ENCODE measurements around the gene CHRNA5.
"Not testable (repeated sequence)": the region's sequence is repeated elsewhere in the genome, so short reads cannot be mapped to it uniquely, and the experiment has no call there.

Gene CHRNA5
- 0 to 6.3 (median 1.4) reads per million in 9 experiments for total RNA-seq

DNA sequence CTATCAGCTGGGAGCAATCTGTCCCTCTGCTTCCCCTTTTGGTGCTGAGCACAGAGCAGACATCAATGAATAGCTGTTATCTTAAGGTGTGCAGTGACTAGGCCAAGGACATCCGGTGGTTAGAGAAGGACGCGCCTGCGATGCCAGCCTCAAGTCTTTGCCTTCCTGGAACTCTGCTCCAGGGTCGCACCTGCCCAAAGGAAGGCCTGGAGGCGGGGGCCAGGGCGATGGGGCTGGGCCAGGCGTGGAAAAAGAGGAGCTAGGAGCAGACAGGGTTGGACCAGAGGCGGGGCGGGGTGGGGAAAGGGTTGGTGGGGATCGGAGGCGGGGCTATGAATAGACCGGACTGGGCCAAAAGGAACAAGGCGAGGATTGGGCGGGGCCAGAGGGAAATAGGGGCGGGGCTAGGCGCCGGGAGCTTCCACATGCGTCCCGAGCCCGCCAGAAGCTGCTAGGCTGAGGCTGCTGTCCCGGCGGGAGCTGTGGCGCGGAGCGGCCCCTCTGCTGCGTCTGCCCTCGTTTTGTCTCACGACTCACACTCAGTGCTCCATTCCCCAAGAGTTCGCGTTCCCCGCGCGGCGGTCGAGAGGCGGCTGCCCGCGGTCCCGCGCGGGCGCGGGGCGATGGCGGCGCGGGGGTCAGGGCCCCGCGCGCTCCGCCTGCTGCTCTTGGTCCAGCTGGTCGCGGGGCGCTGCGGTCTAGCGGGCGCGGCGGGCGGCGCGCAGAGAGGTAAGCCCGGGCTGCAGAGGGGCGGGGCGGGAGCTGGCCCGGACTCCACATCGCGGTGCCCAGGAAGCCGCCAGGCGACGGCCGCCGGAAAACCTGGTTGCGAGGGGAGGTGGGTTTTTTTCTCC, at the start of gene CHRNA5:
Gene CHRNA5, plus strand, starts transcription at position 424 of the 854 bp plus-strand sequence. Its CDS starts 200 bp downstream, at position 624.
- ATAC-seq (replicated peaks) (peak; percentile 73), DNase-seq (peak; percentile 10 to 53 (median 36))
- Mint-ChIP-seq H3K4me1 (ENCODE audit: low read depth in 2 of 2) (peaks cover 15 to 20% of the 10 kb centered on the region in 2 donors), H3K9me3 (no peaks in the 10 kb centered on the region), H3K27ac (peak within 1 kb of the TSS; percentile 60 to 88), H3K36me3 (ENCODE audit: insufficient read depth) (no peaks in the 10 kb centered on the region), H3K4me3 (peak within 1 kb of the TSS; percentile 93), H3K27me3 (peaks cover 9 to 15% of the 10 kb centered on the region in 2 donors)

DNA sequence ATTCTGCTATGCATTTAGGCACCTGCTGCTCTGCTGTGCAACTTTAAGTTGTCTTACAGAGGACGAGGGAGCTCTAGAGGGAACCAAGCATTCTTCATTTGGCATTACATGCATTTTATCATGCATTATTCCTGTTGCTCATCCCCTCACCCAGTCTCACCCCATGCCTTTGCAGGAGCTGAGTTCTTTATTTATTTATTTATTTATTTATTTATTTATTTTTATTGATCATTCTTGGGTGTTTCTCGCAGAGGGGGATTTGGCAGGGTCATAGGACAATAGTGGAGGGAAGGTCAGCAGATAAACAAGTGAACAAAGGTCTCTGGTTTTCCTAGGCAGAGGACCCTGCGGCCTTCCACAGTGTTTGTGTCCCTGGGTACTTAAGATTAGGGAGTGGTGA, 45.3 kb upstream of the CHRNA5 start:
- not testable (repeated sequence) for H3K27ac Mint-ChIP-seq; H3K36me3 Mint-ChIP-seq (ENCODE audit: insufficient read depth); H3K4me1 Mint-ChIP-seq (ENCODE audit: low read depth in 2 of 2); H3K27me3 Mint-ChIP-seq; H3K9me3 Mint-ChIP-seq; DNase-seq; H3K4me3 Mint-ChIP-seq; ATAC-seq (replicated peaks)

DNA sequence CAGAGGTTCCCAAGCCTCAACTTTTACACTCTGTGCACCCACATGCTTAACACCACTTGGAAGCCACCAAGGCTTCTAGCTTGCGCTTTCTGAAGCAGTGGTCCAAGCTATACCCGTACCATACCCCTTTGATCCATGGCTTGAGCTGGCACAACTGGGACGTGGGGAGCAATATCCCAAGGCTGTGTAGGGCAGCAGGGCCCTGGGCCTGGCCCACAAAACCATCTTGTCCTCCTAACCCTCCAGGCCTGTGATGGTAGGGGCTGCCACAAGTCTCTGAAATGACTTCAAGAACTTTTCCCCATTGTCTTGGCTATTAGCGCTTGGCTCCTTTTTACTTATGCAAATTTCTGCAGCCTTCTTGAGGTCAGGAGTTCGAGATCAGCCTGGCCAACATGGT, 41.1 kb upstream of the CHRNA5 start:
- H3K27ac Mint-ChIP-seq, result no peak overlapping the region
- no peak overlapping the region for H3K4me3 Mint-ChIP-seq
- ATAC-seq (replicated peaks) (no peak), DNase-seq (no peak)
- H3K4me1 Mint-ChIP-seq (ENCODE audit: low read depth in 2 of 2), result no peaks in the 10 kb centered on the region
- no peaks in the 10 kb centered on the region for H3K36me3 Mint-ChIP-seq (ENCODE audit: insufficient read depth)
- no peaks in the 10 kb centered on the region for H3K27me3 Mint-ChIP-seq
- H3K9me3 Mint-ChIP-seq, result no peaks in the 10 kb centered on the region

DNA sequence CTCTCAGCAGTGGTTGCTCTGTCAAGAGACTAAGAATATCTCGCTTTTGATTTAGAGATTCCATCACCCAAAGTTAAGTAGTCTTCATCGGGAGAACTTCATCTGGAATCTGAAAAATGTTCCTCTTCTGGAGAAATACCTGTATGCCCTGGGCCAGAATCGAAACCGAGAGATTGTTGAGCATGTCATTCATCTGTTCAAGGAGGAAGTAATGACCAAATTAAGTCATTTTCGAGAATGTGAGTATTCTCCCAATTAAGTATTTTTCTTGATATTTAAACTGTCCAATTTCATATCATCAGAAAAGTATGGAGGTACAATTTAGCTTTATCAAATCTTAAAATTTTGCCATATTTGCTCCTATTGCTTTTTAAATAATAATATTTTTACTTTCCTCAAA, 38.0 kb upstream of the CHRNA5 start:
- Mint-ChIP-seq H3K4me3 (no peak overlapping the region), H3K4me1 (ENCODE audit: low read depth in 2 of 2) (no peaks in the 10 kb centered on the region), H3K36me3 (ENCODE audit: insufficient read depth) (no peaks in the 10 kb centered on the region), H3K9me3 (no peaks in the 10 kb centered on the region), H3K27ac (no peak overlapping the region), H3K27me3 (no peaks in the 10 kb centered on the region)
- no peak for DNase-seq
- ATAC-seq (replicated peaks), result no peak

DNA sequence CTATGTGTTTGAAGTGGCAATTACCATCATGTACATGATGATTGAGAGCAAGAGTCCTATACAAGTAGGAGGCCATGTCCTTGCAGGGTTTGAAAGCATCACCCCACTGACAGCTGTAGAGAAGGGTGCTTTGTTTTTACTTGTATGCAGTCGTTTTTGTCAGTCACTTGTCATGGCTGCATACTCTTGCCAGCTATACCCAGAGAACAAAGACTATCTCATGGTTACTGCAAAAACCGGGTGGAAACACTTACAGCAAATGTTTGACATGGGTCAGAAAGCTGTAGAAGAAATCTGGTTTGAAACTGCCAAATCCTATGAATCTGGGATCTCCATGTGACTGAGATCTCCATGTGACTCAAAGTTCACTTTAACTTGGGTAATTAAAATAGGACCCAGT, 32.0 kb upstream of the CHRNA5 start:
- DNase-seq (no peak), ATAC-seq (replicated peaks) (no peak)
- Mint-ChIP-seq H3K9me3 (no peaks in the 10 kb centered on the region), H3K4me1 (ENCODE audit: low read depth in 2 of 2) (no peaks in the 10 kb centered on the region), H3K27me3 (no peaks in the 10 kb centered on the region), H3K36me3 (ENCODE audit: insufficient read depth) (no peaks in the 10 kb centered on the region), H3K27ac (no peak overlapping the region), H3K4me3 (no peak overlapping the region)

DNA sequence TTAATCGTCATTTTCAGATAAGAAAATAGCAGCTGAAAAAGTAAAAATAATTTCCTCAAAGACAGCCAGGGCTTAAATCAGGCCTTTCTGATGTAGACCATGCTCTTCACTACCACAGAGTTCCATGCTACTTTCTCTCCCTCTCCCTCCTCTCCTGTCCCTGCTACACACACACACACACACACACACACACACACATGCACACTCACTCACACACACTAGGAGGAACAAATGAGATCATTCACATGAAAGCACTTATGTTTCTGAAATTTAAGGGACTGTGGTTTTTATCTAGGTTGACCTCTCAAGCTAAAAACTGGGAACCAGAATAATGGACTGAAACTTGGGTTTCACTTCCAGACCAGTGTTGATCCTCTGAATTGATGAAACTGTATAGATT, 29.2 kb upstream of the CHRNA5 start:
- no peak overlapping the region for H3K27ac Mint-ChIP-seq
- no peaks in the 10 kb centered on the region for H3K9me3 Mint-ChIP-seq
- H3K27me3 Mint-ChIP-seq, result no peaks in the 10 kb centered on the region
- no peak for ATAC-seq (replicated peaks)
- no peaks in the 10 kb centered on the region for H3K4me1 Mint-ChIP-seq (ENCODE audit: low read depth in 2 of 2)
- peaks cover 23% of the 10 kb centered on the region for H3K36me3 Mint-ChIP-seq (ENCODE audit: insufficient read depth)
- no peak for DNase-seq
- H3K4me3 Mint-ChIP-seq, result no peak overlapping the region

DNA sequence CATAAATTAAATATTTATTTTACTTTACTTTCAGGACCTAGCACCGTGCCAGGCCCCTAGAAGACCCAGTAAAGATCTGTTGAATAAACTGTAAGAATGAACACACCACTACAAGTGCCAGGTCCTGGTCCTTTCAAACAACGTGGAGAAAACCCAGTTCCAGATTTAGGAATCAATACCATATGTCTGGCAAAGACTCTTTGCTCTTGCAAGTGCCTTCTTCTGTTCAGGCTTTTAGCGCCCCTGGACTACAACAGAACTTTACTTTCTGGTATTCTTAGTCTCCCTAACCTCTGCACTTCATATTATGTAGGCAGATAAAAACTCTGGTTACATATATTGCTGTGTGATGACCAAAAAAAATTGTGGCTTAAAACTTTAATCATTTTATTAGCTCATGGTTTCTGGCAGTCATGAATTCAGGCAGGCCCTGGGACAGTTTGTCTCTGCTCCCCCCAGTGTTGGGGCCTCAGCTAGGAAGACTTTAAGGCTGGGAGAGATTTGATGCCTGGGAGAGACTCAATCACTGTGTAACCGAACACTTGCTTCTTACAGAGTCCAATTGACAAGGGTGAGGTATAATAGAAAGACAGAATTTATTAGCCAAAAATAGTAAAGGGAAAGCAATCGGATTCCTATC, 27.9 kb upstream of the CHRNA5 start:
- H3K4me3 Mint-ChIP-seq, result no peak overlapping the region

DNA sequence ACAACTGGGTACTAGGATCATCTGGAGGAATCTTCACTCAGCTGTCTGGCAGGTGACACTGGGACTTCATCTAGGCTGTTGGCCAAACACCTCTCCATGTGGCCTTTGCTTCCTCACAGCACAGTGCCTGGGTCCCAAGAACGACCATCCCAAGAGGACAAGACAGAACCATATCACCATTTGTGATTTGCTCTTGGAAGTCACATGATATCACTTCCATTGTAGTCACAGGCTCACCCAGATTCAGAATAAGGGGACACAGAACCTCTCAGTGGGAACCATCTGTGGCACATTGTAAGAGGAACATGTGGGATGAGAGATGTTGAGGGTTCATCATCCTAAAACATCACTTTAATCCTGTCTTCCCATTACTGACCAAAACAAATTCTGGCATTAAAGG, 27.0 kb upstream of the CHRNA5 start:
- Mint-ChIP-seq H3K27me3 (no peaks in the 10 kb centered on the region), H3K36me3 (ENCODE audit: insufficient read depth) (peaks cover 41% of the 10 kb centered on the region), H3K4me1 (ENCODE audit: low read depth in 2 of 2) (peaks cover 14 to 16% of the 10 kb centered on the region in 2 donors), H3K4me3 (no peak overlapping the region), H3K9me3 (no peaks in the 10 kb centered on the region), H3K27ac (peak overlapping the region in 1 of 2 donors; percentile 95)
- DNase-seq (no peak), ATAC-seq (replicated peaks) (no peak)

More for the DNA sequence above, 27.9 kb upstream of the CHRNA5 start:
- DNase-seq (no peak), ATAC-seq (replicated peaks) (no peak)
- peaks cover 31% of the 10 kb centered on the region for H3K36me3 Mint-ChIP-seq (ENCODE audit: insufficient read depth)
- peaks cover 10 to 12% of the 10 kb centered on the region in 2 donors for H3K4me1 Mint-ChIP-seq (ENCODE audit: low read depth in 2 of 2)
- no peak overlapping the region for H3K27ac Mint-ChIP-seq
- no peaks in the 10 kb centered on the region for H3K9me3 Mint-ChIP-seq
- no peaks in the 10 kb centered on the region for H3K27me3 Mint-ChIP-seq

DNA sequence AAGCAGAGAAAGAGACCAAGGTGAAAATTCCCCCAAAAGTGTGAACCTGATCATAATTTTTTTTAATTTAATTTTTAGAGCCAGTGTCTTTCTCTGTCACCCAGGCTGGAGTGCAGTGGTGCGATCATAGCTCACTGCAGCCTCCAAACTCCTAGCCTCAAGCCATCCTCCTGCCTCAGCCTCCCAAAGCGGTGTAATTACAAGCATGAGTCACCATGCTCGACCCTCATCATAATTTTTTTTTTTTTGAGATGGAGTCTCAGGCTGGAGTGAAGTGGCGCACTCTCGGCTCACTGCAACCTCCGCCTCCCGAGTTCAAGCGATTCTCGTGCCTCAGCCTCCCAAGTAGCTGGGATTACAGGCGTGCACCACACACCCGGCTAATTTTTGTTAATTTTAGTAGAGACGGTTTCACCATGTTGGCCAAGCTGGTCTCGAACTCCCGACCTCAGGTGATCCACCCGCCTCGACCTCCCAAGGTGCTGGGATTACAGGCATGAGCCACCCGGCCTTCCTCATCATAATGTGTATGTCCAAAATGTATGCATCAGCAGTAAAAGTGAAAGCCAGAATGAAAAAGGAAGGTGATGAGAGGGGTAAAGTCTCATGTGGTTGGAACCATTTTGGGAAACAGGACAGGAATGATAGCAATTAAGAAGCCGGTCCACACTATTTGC, 25.7 kb upstream of the CHRNA5 start:
- Mint-ChIP-seq H3K4me1 (ENCODE audit: low read depth in 2 of 2) (peaks cover 14 to 20% of the 10 kb centered on the region in 2 donors), H3K36me3 (ENCODE audit: insufficient read depth) (peaks cover 53% of the 10 kb centered on the region), H3K27ac (peak overlapping the region; percentile 95 to 99), H3K4me3 (peak overlapping the region; percentile 75 to 86)
- ATAC-seq (replicated peaks); H3K9me3 Mint-ChIP-seq; H3K27me3 Mint-ChIP-seq: not testable (repeated sequence)
- peak in 1 of 3 experiments; percentile 5 for DNase-seq

DNA sequence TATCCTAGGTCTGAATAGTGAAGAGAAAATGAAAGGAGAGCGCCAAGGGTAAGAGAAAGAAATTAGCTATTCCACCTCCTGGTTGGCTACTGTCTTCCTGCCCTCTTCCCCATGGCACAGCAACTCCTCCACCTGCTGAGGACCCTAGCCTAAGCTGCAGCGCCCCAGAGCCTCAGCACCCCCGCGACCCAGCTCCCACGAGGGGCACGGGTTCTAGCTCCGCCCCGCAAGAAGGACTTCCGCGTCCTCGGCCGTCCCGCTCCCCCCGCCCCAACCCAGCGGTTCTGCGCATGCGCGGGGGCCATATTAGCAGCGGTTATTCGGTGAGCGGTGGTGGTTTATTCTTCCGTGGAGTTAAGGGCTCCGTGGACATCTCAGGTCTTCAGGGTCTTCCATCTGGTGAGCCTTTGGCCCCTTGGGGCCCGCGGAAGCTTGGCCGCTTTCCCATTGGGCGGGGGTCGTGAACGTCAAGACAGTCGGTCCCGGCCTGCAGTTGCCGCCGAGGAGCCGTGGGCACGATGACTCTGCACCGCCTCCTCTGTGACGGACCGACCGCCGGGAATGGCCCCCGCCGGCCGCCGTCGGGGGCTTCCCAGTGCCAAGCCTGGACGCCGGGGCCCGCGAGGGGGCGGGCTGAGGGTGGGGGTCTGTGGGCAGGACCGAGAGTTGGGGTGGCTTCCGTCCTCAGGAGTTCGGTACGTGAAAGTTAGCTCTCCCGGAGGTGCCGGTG, 25.0 kb upstream of the CHRNA5 start, which contains the start of gene PSMA4:
Gene PSMA4, plus strand, starts transcription at position 304 of the 730 bp plus-strand sequence. CDS start 1,484 bp downstream, outside the sequence.
- peak within 1 kb of the TSS; percentile 75 to 86 for H3K4me3 Mint-ChIP-seq
- ATAC-seq (replicated peaks), result peak; percentile 87
- no peaks in the 10 kb centered on the region for H3K9me3 Mint-ChIP-seq
- peaks cover 60% of the 10 kb centered on the region for H3K36me3 Mint-ChIP-seq (ENCODE audit: insufficient read depth)
- H3K4me1 Mint-ChIP-seq (ENCODE audit: low read depth in 2 of 2), result peaks cover 14 to 20% of the 10 kb centered on the region in 2 donors
- peak within 1 kb of the TSS; percentile 95 to 99 for H3K27ac Mint-ChIP-seq
- no peaks in the 10 kb centered on the region for H3K27me3 Mint-ChIP-seq
- DNase-seq, result peak; percentile 93 to 94 (median 94)

DNA sequence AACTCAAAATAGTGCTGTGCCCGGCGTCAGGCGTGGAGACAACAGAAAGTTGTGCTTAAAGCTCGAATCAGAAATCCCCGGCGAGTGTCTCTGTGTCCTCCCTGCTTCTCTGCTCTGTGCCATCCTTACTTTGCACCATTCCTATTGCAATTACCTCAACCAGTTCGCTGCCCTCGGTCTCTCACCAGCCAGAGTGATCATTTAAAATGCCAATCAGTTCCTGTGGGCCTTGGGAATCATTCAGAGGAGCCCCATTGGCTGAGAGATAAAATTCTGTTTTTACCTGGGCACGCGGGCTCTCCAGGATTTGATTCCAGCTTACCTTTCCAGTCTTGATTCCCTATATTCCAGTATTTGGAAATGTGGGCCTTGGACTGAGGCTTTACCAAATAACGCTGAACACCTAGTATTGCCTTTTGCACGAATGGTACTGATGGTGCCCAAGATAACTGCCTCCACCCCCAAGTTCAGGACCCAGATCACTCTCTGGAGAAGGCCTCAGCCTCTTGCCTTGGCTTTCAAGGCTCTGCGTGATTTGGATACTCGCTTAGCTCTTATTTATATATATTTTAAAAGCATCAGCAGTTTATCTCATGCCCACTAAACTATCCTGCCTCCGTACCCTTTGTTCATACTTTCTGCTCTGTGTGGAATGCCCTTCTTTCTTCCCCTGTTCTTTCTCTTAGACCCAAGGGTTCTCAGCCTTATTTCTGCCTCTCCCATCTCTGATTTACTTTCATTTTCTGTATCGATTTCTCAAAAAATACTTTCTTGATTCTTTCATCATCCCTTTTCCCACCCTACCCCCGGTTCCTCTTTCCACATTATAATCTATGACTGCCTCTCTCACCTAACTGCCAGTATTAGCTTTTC, 24.2 kb upstream of the CHRNA5 start:
- peaks cover 14 to 20% of the 10 kb centered on the region in 2 donors for H3K4me1 Mint-ChIP-seq (ENCODE audit: low read depth in 2 of 2)
- DNase-seq (peak in 1 of 3 experiments; percentile 5), ATAC-seq (replicated peaks) (no peak)
- H3K27me3 Mint-ChIP-seq, result no peaks in the 10 kb centered on the region
- peaks cover 68% of the 10 kb centered on the region for H3K36me3 Mint-ChIP-seq (ENCODE audit: insufficient read depth)
- no peaks in the 10 kb centered on the region for H3K9me3 Mint-ChIP-seq
- peak overlapping the region; percentile 75 to 86 for H3K4me3 Mint-ChIP-seq
- peak overlapping the region; percentile 95 to 99 for H3K27ac Mint-ChIP-seq

DNA sequence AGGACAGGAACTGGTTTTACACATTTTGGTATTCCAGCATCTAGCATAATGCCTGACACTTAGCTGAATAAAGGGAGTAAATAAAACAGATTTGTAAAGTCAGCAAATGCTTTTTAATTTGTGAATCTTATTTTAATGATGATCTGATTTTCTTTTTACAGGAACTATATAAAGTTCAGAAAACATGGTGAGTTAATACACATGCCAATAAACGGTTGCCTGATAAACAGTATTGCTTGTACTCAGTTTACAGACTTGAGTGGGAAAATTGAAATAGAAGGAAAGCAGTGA, 23.6 kb upstream of the CHRNA5 start:
- Mint-ChIP-seq H3K27ac (peak overlapping the region; percentile 95 to 99), H3K36me3 (ENCODE audit: insufficient read depth) (peaks cover 74% of the 10 kb centered on the region), H3K4me1 (ENCODE audit: low read depth in 2 of 2) (peaks cover 14 to 20% of the 10 kb centered on the region in 2 donors), H3K4me3 (peak overlapping the region; percentile 75 to 86), H3K9me3 (no peaks in the 10 kb centered on the region), H3K27me3 (no peaks in the 10 kb centered on the region)
- DNase-seq, result no peak
- ATAC-seq (replicated peaks), result no peak

Data from effector memory CD8-positive, alpha-beta T cell (primary cell).